Ascending aorta (tissue), 2 donors: ENCODE results near the gene AIFM2. TPM values are rescaled to one million over a fixed set of nuclear protein-coding genes. Genes with fewer than 3 reads are reported as not detected.
"Not testable (repeated sequence)": the region's sequence is repeated elsewhere in the genome, so short reads cannot be mapped to it uniquely, and the experiment has no call there.

Experiments
- DNase-seq, 2 donors: peaks; one replicate each; pipeline ENCODE4 v3.0.0-alpha.2; 2019; ENCODE audit warnings: low spot score in 2 of 2
- H3K27ac ChIP-seq, 2 donors: fragments of 200-600 bp; sonication (generic); one replicate each; pipeline ENCODE4 v1.5.1; 2016 to 2017; ENCODE audit warnings: mild to moderate bottlenecking in 1 of 2
- H3K27me3 ChIP-seq: fragments of 200-600 bp; sonication (generic); one replicate; pipeline ENCODE4 v1.5.1; 2017
- H3K36me3 ChIP-seq, 2 donors: fragments of 200-600 bp; sonication (generic); one replicate each; pipeline ENCODE4 v1.5.1; 2016
- H3K4me1 ChIP-seq, 2 donors: fragments of 200-600 bp; sonication (generic); one replicate each; pipeline ENCODE4 v1.5.1; 2016 to 2017; ENCODE audit warnings: mild to moderate bottlenecking in 1 of 2
- H3K4me3 ChIP-seq, 2 donors: fragments of 200-600 bp; sonication (generic); one replicate each; pipeline ENCODE4 v1.5.1; 2016 to 2017; ENCODE audit warnings: mild to moderate bottlenecking in 1 of 2
- H3K9me3 ChIP-seq, 2 donors: fragments of 200-600 bp; sonication (generic); one replicate each; pipeline ENCODE4 v1.5.1; 2016
- CTCF ChIP-seq, 3 experiments: fragments of 200-600 bp in 2 of 3; fragments of 450-650 bp in 1 of 3; sonication (generic) in 2 of 3; IDR thresholded peaks; one replicate each; pipeline ENCODE4 v1.5.1; 2016 to 2019; ENCODE audit warnings: antibody characterized with exemption in 3 of 3, mild to moderate bottlenecking in 1 of 3, moderate library complexity in 1 of 3
- intact Hi-C: fragments of 100-400 bp; cut with DNase I; formaldehyde crosslinking; loops from one replicate; pipeline ENCODE4 v1.15.1; 2023
- total RNA-seq: library from RNA; depleted of rRNA; stranded (reverse); fragments of >200 nt; gene quantifications from one replicate; pipeline ENCODE4 v1.1.0, GENCODE V29; 2016

AIFM2 gene
- total RNA-seq, 1 donor from 2014 or later: 2.9 TPM

GRCh38 chr10:70124918-70125317, 7.7 kb downstream of the AIFM2 start:
- Histone ChIP-seq H3K27ac (no peak overlapping the region), H3K9me3 (no peaks in the 10 kb centered on the region), H3K36me3 (peaks cover 12 to 31% of the 10 kb centered on the region in 2 donors), H3K27me3 (no peaks in the 10 kb centered on the region), H3K4me1 (no peaks in the 10 kb centered on the region), H3K4me3 (no peak overlapping the region)
- intact Hi-C loops: no loop called here
- no peak for DNase-seq
- no peak for TF ChIP-seq CTCF (IDR thresholded peaks at IDR 0.05)

GRCh38 chr10:70124415-70124814, 8.2 kb downstream of the AIFM2 start:
- Histone ChIP-seq H3K4me1 (no peaks in the 10 kb centered on the region), H3K27ac (no peak overlapping the region), H3K27me3 (no peaks in the 10 kb centered on the region), H3K9me3 (no peaks in the 10 kb centered on the region), H3K4me3 (no peak overlapping the region), H3K36me3 (peaks cover 17 to 36% of the 10 kb centered on the region in 2 donors)
- no peak for TF ChIP-seq CTCF (IDR thresholded peaks at IDR 0.05)
- DNase-seq: no peak
- intact Hi-C loops: no loop called here

- Histone ChIP-seq H3K9me3 (no peaks in the 10 kb centered on the region), H3K27ac (no peak overlapping the region), H3K27me3 (no peaks in the 10 kb centered on the region), H3K36me3 (peaks cover 17 to 42% of the 10 kb centered on the region in 2 donors), H3K4me1 (no peaks in the 10 kb centered on the region), H3K4me3 (no peak overlapping the region)
- intact Hi-C loops: no loop called here
- TF ChIP-seq CTCF (IDR thresholded peaks at IDR 0.05): no peak
- no peak for DNase-seq
Measured at GRCh38 chr10:70123817-70124216, 8.8 kb downstream of the AIFM2 start.

GRCh38 chr10:70123166-70123565, 9.5 kb downstream of the AIFM2 start:
- DNase-seq, intact Hi-C loops, H3K4me1 ChIP-seq, H3K27me3 ChIP-seq, H3K9me3 ChIP-seq, H3K4me3 ChIP-seq, H3K27ac ChIP-seq: not testable (repeated sequence)
- peaks cover 17 to 48% of the 10 kb centered on the region in 2 donors for H3K36me3 ChIP-seq

GRCh38 chr10:70122742-70123141, 9.9 kb downstream of the AIFM2 start:
- H3K36me3 ChIP-seq: peaks cover 14 to 52% of the 10 kb centered on the region in 2 donors

More at GRCh38 chr10:70122742-70123141, 9.9 kb downstream of the AIFM2 start:
- no peak for TF ChIP-seq CTCF (IDR thresholded peaks at IDR 0.05)
- DNase-seq: no peak
- Histone ChIP-seq H3K27ac (no peak overlapping the region), H3K27me3 (no peaks in the 10 kb centered on the region), H3K4me3 (no peak overlapping the region), H3K4me1 (no peaks in the 10 kb centered on the region), H3K9me3 (no peaks in the 10 kb centered on the region)
- intact Hi-C loops: no loop called here
